IMR-90 (cell line): ENCODE results near the gene MRPL49. TPM values are rescaled to one million over a fixed set of nuclear protein-coding genes. Genes with fewer than 3 reads are reported as not detected.

ENCODE experiments used
- BHLHE40 ChIP-seq: fragments of 150-350 bp; IDR thresholded peaks from 2 replicates; pipeline ENCODE4 v1.6.1; 2016; ENCODE audit warnings: mild to moderate bottlenecking, low read depth, low read length
- CHD1 ChIP-seq: IDR thresholded peaks from 2 replicates; pipeline ENCODE4 v1.6.1; 2012; ENCODE audit warnings: low read depth, low read length, improper control_type of control experiment
- ELK1 ChIP-seq: fragments of 150-350 bp; IDR thresholded peaks from 2 replicates; pipeline ENCODE4 v1.6.1; 2016; ENCODE audit warnings: low read depth, mild to moderate bottlenecking, low read length, moderate library complexity, borderline replicate concordance
- MXI1 ChIP-seq: IDR thresholded peaks from 2 replicates; pipeline ENCODE4 v1.6.1; 2012; ENCODE audit warnings: low read depth, mild to moderate bottlenecking, low read length, moderate library complexity, borderline replicate concordance
- RCOR1 ChIP-seq: IDR thresholded peaks from 2 replicates; pipeline ENCODE4 v1.6.1; 2012; ENCODE audit warnings: mild to moderate bottlenecking, low read length, improper control_type of control experiment; ENCODE audit not compliant: insufficient replicate concordance
- SMC3 ChIP-seq: fragments of 150-350 bp; IDR thresholded peaks from 2 replicates; pipeline ENCODE4 v1.6.1; 2016; ENCODE audit warnings: low read depth, mild to moderate bottlenecking, antibody characterized with exemption, low read length, moderate library complexity
- polyA plus RNA-seq, 3 experiments: library from polyadenylated mRNA; depleted of rRNA; stranded (reverse); fragments of >200 nt; gene quantifications; 2 replicates each; pipeline ENCODE4 v1.2.3, GENCODE V29; 2012; ENCODE audit warnings: low replicate concordance in 1 of 3
- total RNA-seq: library from RNA; depleted of rRNA; stranded (reverse); fragments of >200 nt; gene quantifications from 2 replicates; pipeline ENCODE4 v1.2.3, GENCODE V29; 2012

The MRPL49 gene
- total and polyA plus RNA-seq, 2 of the 4 experiments (the other 2 are of a cell fraction), result 55.2 to 56.8 TPM

- TF ChIP-seq SMC3 (no peak), CHD1 (no peak), ELK1 (no peak), RCOR1 (no peak), BHLHE40 (no peak), MXI1 (no peak)
Measured at GRCh38 chr11:65130631-65131416, 8.7 kb downstream of the MRPL49 start (continued).
